Glutamatergic neuron (in vitro differentiated cells): ENCODE data around the gene AGBL3. TPM values are rescaled to one million over a fixed set of nuclear protein-coding genes. Genes with fewer than 3 reads are reported as not detected.

ENCODE experiments used
- DNase-seq: peaks from one replicate; pipeline ENCODE4 v3.0.0; 2022
- H3K27ac Mint-ChIP-seq: one replicate; pipeline ENCODE4 v1.8.0; 2020; ENCODE audit warnings: mild to moderate bottlenecking, mixed read lengths, inconsistent platforms; ENCODE audit not compliant: unreplicated experiment
- H3K27me3 Mint-ChIP-seq: one replicate; pipeline ENCODE4 v1.8.0; 2020; ENCODE audit warnings: mild to moderate bottlenecking, moderate library complexity, mixed read lengths, inconsistent platforms; ENCODE audit not compliant: unreplicated experiment
- H3K36me3 Mint-ChIP-seq: one replicate; pipeline ENCODE4 v1.8.0; 2020; ENCODE audit warnings: mild to moderate bottlenecking, mixed read lengths, inconsistent platforms; ENCODE audit not compliant: unreplicated experiment
- H3K4me1 Mint-ChIP-seq: one replicate; pipeline ENCODE4 v1.8.0; 2020; ENCODE audit warnings: mild to moderate bottlenecking, low read depth, mixed read lengths, inconsistent platforms; ENCODE audit not compliant: unreplicated experiment
- H3K4me3 Mint-ChIP-seq: one replicate; pipeline ENCODE4 v1.8.0; 2020; ENCODE audit warnings: mild to moderate bottlenecking, mixed read lengths, inconsistent platforms; ENCODE audit not compliant: unreplicated experiment
- H3K9me3 Mint-ChIP-seq: one replicate; pipeline ENCODE4 v1.8.0; 2020; ENCODE audit warnings: mild to moderate bottlenecking, moderate library complexity, mixed read lengths, inconsistent platforms; ENCODE audit not compliant: unreplicated experiment
- CTCF ChIP-seq: fragments of 200-600 bp; sonication (generic); IDR thresholded peaks from one replicate; pipeline ENCODE4 v1.5.0; 2021; ENCODE audit not compliant: partially characterized antibody, unreplicated experiment
- total RNA-seq: library from RNA; stranded (reverse); fragmentation: NEBNext Ultra II Directional; extraction: Animal tissue kit (Norgen Biotek cat#: 25700); gene quantifications from one replicate; pipeline ENCODE4 v1.2.1, GENCODE V29; 2021; ENCODE audit not compliant: unreplicated experiment

The AGBL3 gene
- total RNA-seq, 1 donor from 2014 or later = 2.3 TPM

- no peak for DNase-seq
- H3K4me3 Mint-ChIP-seq = no peak overlapping the region
- peak overlapping the region; percentile 93 for H3K27ac Mint-ChIP-seq
- peaks cover 30% of the 10 kb centered on the region for H3K36me3 Mint-ChIP-seq
- peaks cover 16% of the 10 kb centered on the region for H3K9me3 Mint-ChIP-seq
- H3K4me1 Mint-ChIP-seq = peaks cover 18% of the 10 kb centered on the region
- no peak for TF ChIP-seq CTCF
- peaks cover 3% of the 10 kb centered on the region for H3K27me3 Mint-ChIP-seq
These were observed 175.4 kb downstream of the AGBL3 start for GRCh38 chr7:135161669-135162068.

- Mint-ChIP-seq H3K4me1 (peaks cover 18% of the 10 kb centered on the region), H3K27me3 (peaks cover 1% of the 10 kb centered on the region), H3K36me3 (peaks cover 24% of the 10 kb centered on the region), H3K27ac (no peak overlapping the region), H3K9me3 (peaks cover 10% of the 10 kb centered on the region), H3K4me3 (no peak overlapping the region)
- DNase-seq = no peak
- no peak for TF ChIP-seq CTCF
These were observed 176.2 kb downstream of the AGBL3 start for GRCh38 chr7:135162382-135163001.

GRCh38 chr7:135164357-135165061 is 178.2 kb downstream of the AGBL3 start:
- Mint-ChIP-seq H3K36me3 (peaks cover 16% of the 10 kb centered on the region), H3K27ac (no peak overlapping the region), H3K9me3 (peaks cover 14% of the 10 kb centered on the region), H3K27me3 (peaks cover 1% of the 10 kb centered on the region), H3K4me1 (peaks cover 19% of the 10 kb centered on the region), H3K4me3 (no peak overlapping the region)
- no peak for TF ChIP-seq CTCF
- no peak for DNase-seq

GRCh38 chr7:135165862-135166261 is 179.6 kb downstream of the AGBL3 start:
- H3K4me1 Mint-ChIP-seq = peaks cover 12% of the 10 kb centered on the region
- H3K27ac Mint-ChIP-seq = no peak overlapping the region
- no peak for DNase-seq
- H3K36me3 Mint-ChIP-seq = peaks cover 16% of the 10 kb centered on the region
- H3K27me3 Mint-ChIP-seq = peaks cover 1% of the 10 kb centered on the region
- peaks cover 16% of the 10 kb centered on the region for H3K9me3 Mint-ChIP-seq
- no peak overlapping the region for H3K4me3 Mint-ChIP-seq
- no peak for TF ChIP-seq CTCF

GRCh38 chr7:135166338-135166990 is 180.2 kb downstream of the AGBL3 start:
- Mint-ChIP-seq H3K27me3 (peaks cover 1% of the 10 kb centered on the region), H3K27ac (no peak overlapping the region), H3K9me3 (peaks cover 14% of the 10 kb centered on the region), H3K36me3 (peaks cover 16% of the 10 kb centered on the region), H3K4me3 (no peak overlapping the region), H3K4me1 (peaks cover 11% of the 10 kb centered on the region)
- DNase-seq = no peak
- no peak for TF ChIP-seq CTCF
